Right lobe of liver (tissue), 6 donors: ENCODE results near the gene PDE6A. TPM values are rescaled to one million over a fixed set of nuclear protein-coding genes. Genes with fewer than 3 reads are reported as not detected.

Experiments
- ATAC-seq, 4 donors: fragments of 200-7000 bp; cut with Tn5 transposase; one replicate each; pipeline ENCODE4 v1.9.1; 2020; ENCODE audit warnings: mild to moderate bottlenecking in 4 of 4, moderate library complexity in 4 of 4
- DNase-seq, 3 donors: peaks; one replicate each; pipeline ENCODE4 v3.0.0-alpha.2; 2020
- H3K27ac ChIP-seq, 3 donors: fragments of 200-600 bp; one replicate each; pipeline ENCODE4 v1.8.0; 2022
- H3K27me3 ChIP-seq, 2 donors: fragments of 200-600 bp; one replicate each; pipeline ENCODE4 v1.8.0; 2022
- H3K36me3 ChIP-seq, 4 donors: fragments of 200-600 bp; sonication (generic) in 1 of 4; one replicate each; pipeline versions ENCODE4 v1.5.1 to v1.8.0; 2017 to 2022; ENCODE audit warnings: control low read depth in 1 of 4
- H3K4me1 ChIP-seq, 4 donors: fragments of 200-600 bp; sonication (generic) in 1 of 4; one replicate each; pipeline versions ENCODE4 v1.5.1 to v1.8.0; 2017 to 2022; ENCODE audit warnings: control low read depth in 1 of 4
- H3K4me3 ChIP-seq, 3 donors: fragments of 200-600 bp; one replicate each; pipeline ENCODE4 v1.8.0; 2022
- H3K9me3 ChIP-seq, 4 donors: fragments of 200-600 bp; sonication (generic) in 1 of 4; one replicate each; pipeline versions ENCODE4 v1.5.1 to v1.8.0; 2017 to 2022; ENCODE audit warnings: control low read depth in 1 of 4
- POLR2A ChIP-seq: fragments of 450-650 bp; IDR thresholded peaks from one replicate; pipeline ENCODE4 v1.6.1; 2017; ENCODE audit warnings: antibody characterized with exemption, mild to moderate bottlenecking
- WGBS: methylation state at CpG from one replicate; pipeline ENCODE4 v1.1.6; 2018; ENCODE audit warnings: low coverage, low lambda C conversion rate; ENCODE audit not compliant: insufficient coverage; ENCODE audit errors: missing lambda C conversion rate; 5-methylcytosine and 5-hydroxymethylcytosine counted together
- intact Hi-C, 2 donors: fragments of 100-400 bp; cut with DNase I; formaldehyde crosslinking; loops; one replicate each; pipeline versions ENCODE4 v1.11.2 to v1.14.1; 2022
- total RNA-seq, 6 experiments: library from RNA; depleted of rRNA in 2 of 6; stranded (reverse); fragments of >200 nt in 2 of 6; fragmentation: NEBNext Ultra II Directional in 3 of 6; extraction: Animal tissue kit (Norgen Biotek cat#: 25700) in 3 of 6; gene quantifications; one replicate each; pipeline versions ENCODE4 v1.1.0 to v1.2.4, GENCODE V29; 2016 to 2023
- TF ChIP-seq, protein P1 (sequence below), 4 donors: fragments of 200-600 bp in 3 of 4; fragments of 450-650 bp in 1 of 4; IDR thresholded peaks; one replicate each; pipeline versions ENCODE4 v1.5.1 to v1.8.0; 2016 to 2022; ENCODE audit warnings: antibody characterized with exemption in 4 of 4, mild to moderate bottlenecking in 2 of 4
- donor health status: DM: no; HTN: yes; CAD: no.
- donor health status: DM: no; HTN: no; CAD: no.
- donor health status: DM: no; HTN: no; CAD: no.
- donor health status: DM: no; HTN: yes; CAD: no.
- donor health status: DM: no; HTN: yes; CAD: no.

Gene PDE6A
- total RNA-seq, 6 experiments from 2014 or later = not detected

GRCh38 chr5:149982505-149982904 lies 37.9 kb upstream of the PDE6A start:
- no peaks in the 10 kb centered on the region for H3K9me3 ChIP-seq
- H3K36me3 ChIP-seq = no peaks in the 10 kb centered on the region
- DNase-seq = no peak
- no peaks in the 10 kb centered on the region for H3K4me1 ChIP-seq
- intact Hi-C loops = no loop called here
- H3K27ac ChIP-seq = no peak overlapping the region
- no peak overlapping the region for H3K4me3 ChIP-seq
- no peak for ATAC-seq
- TF ChIP-seq, protein P1, sequence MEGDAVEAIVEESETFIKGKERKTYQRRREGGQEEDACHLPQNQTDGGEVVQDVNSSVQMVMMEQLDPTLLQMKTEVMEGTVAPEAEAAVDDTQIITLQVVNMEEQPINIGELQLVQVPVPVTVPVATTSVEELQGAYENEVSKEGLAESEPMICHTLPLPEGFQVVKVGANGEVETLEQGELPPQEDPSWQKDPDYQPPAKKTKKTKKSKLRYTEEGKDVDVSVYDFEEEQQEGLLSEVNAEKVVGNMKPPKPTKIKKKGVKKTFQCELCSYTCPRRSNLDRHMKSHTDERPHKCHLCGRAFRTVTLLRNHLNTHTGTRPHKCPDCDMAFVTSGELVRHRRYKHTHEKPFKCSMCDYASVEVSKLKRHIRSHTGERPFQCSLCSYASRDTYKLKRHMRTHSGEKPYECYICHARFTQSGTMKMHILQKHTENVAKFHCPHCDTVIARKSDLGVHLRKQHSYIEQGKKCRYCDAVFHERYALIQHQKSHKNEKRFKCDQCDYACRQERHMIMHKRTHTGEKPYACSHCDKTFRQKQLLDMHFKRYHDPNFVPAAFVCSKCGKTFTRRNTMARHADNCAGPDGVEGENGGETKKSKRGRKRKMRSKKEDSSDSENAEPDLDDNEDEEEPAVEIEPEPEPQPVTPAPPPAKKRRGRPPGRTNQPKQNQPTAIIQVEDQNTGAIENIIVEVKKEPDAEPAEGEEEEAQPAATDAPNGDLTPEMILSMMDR (IDR thresholded peaks at IDR 0.05) = no peak
- TF ChIP-seq POLR2A = no peak
- no peaks in the 10 kb centered on the region for H3K27me3 ChIP-seq

- Histone ChIP-seq H3K36me3 (no peaks in the 10 kb centered on the region), H3K27ac (no peak overlapping the region), H3K4me1 (no peaks in the 10 kb centered on the region), H3K27me3 (no peaks in the 10 kb centered on the region), H3K9me3 (no peaks in the 10 kb centered on the region), H3K4me3 (no peak overlapping the region)
- ATAC-seq (no peak), DNase-seq (no peak)
- WGBS = 96% methylated on average over 2 of the region's 3 CpGs
- intact Hi-C loops = no loop called here
- TF ChIP-seq POLR2A = no peak
- TF ChIP-seq, protein P1 (IDR thresholded peaks at IDR 0.05) = no peak
These were observed 36.6 kb upstream of the PDE6A start for GRCh38 chr5:149981206-149981605.

- H3K27ac ChIP-seq = no peak overlapping the region
- WGBS = 28% methylated on average over 1 of the region's 1 CpG
- DNase-seq (no peak), ATAC-seq (no peak)
- no peaks in the 10 kb centered on the region for H3K36me3 ChIP-seq
- no peaks in the 10 kb centered on the region for H3K27me3 ChIP-seq
- H3K4me3 ChIP-seq = no peak overlapping the region
- intact Hi-C loops = no loop called here
- no peaks in the 10 kb centered on the region for H3K4me1 ChIP-seq
- TF ChIP-seq, protein P1 (IDR thresholded peaks at IDR 0.05) = no peak
- no peak for TF ChIP-seq POLR2A
- no peaks in the 10 kb centered on the region for H3K9me3 ChIP-seq
These were observed 35.3 kb upstream of the PDE6A start for GRCh38 chr5:149979896-149980295.

GRCh38 chr5:149975409-149975808 lies 30.8 kb upstream of the PDE6A start:
- Histone ChIP-seq H3K27me3 (no peaks in the 10 kb centered on the region), H3K27ac (no peak overlapping the region), H3K4me3 (no peak overlapping the region), H3K36me3 (no peaks in the 10 kb centered on the region), H3K4me1 (no peaks in the 10 kb centered on the region), H3K9me3 (no peaks in the 10 kb centered on the region)
- no peak for TF ChIP-seq POLR2A
- TF ChIP-seq, protein P1 (IDR thresholded peaks at IDR 0.05) = no peak
- 49% methylated on average over 2 of the region's 2 CpGs for WGBS
- intact Hi-C loops = no loop called here
- no peak for DNase-seq
- no peak for ATAC-seq
